A673 (cell line): ENCODE data around the gene APBB1IP. TPM values are rescaled to one million over a fixed set of nuclear protein-coding genes. Genes with fewer than 3 reads are reported as not detected.

Source experiments
- Bru-seq: library from RNA; stranded (reverse); fragments of 400-500 nt; gene quantifications from one replicate; lab custom pipeline; 2021; lab: Mats Ljungman, UMichigan
- BruChase-seq, 2 experiments: library from RNA; stranded (reverse); fragments of 400-500 nt; gene quantifications; one replicate each; lab custom pipeline; 2021; lab: Mats Ljungman, UMichigan
- BruUV-seq: library from RNA; stranded (reverse); fragments of 400-500 nt; replicated peaks from 2 replicates; lab custom pipeline; 2021; lab: Mats Ljungman, UMichigan
- CTCF ChIA-PET: fragments of 300-600 bp; sonication (Branson Sonifier 250); formaldehyde crosslinking; loops from one replicate; lab custom pipeline; 2022; ENCODE audit warnings: antibody characterized with exemption; lab: Charles Lee
- POLR2A ChIA-PET: fragments of 300-600 bp; sonication (Branson Sonifier 250); formaldehyde crosslinking; loops from one replicate; lab custom pipeline; 2022; ENCODE audit warnings: antibody characterized with exemption; ENCODE audit not compliant: low non-redundant PET; lab: Charles Lee
- DNase-seq: peaks from one replicate; pipeline ENCODE4 v3.0.0-alpha.2; 2015; ENCODE audit warnings: low spot score
- H3K27ac ChIP-seq: fragments of 200-600 bp; sonication (generic); 2 replicates; pipeline ENCODE4 v1.5.1; 2016; ENCODE audit warnings: mixed run types, low read depth, mild to moderate bottlenecking, mixed read lengths, antibody characterized with exemption, low read length; ENCODE audit not compliant: poor library complexity, severe bottlenecking
- H3K27me3 ChIP-seq: fragments of 200-600 bp; sonication (generic); replicated peaks from 2 replicates; pipeline ENCODE4 v1.6.1; 2017; ENCODE audit warnings: mixed run types, low read depth, mild to moderate bottlenecking, mixed read lengths, antibody characterized with exemption, low read length; ENCODE audit not compliant: insufficient read depth, poor library complexity
- H3K36me3 ChIP-seq: fragments of 200-600 bp; sonication (generic); 2 replicates; pipeline ENCODE4 v1.6.1; 2016; ENCODE audit warnings: mixed run types, mild to moderate bottlenecking, mixed read lengths, antibody characterized with exemption, low read length; ENCODE audit not compliant: insufficient read depth, poor library complexity, severe bottlenecking
- H3K4me1 ChIP-seq: fragments of 200-600 bp; sonication (generic); 2 replicates; pipeline ENCODE4 v1.6.1; 2017; ENCODE audit warnings: mixed run types, mild to moderate bottlenecking, mixed read lengths, antibody characterized with exemption, low read length; ENCODE audit not compliant: insufficient read depth, poor library complexity, severe bottlenecking
- H3K4me3 ChIP-seq: fragments of 200-600 bp; sonication (generic); 2 replicates; pipeline ENCODE4 v1.5.1; 2016; ENCODE audit warnings: low read depth, mixed run types, mild to moderate bottlenecking, mixed read lengths, low read length; ENCODE audit not compliant: poor library complexity, severe bottlenecking
- H3K9me3 ChIP-seq: fragments of 200-600 bp; sonication (generic); 2 replicates; pipeline ENCODE4 v1.6.1; 2016; ENCODE audit warnings: mixed run types, low read depth, mild to moderate bottlenecking, mixed read lengths, antibody characterized with exemption, low read length; ENCODE audit not compliant: poor library complexity, severe bottlenecking
- EZH2 ChIP-seq: fragments of 200-600 bp; sonication (generic); IDR thresholded peaks from 2 replicates; pipeline ENCODE4 v1.6.1; 2017; ENCODE audit warnings: borderline replicate concordance, low read depth, mild to moderate bottlenecking, mixed read lengths, antibody characterized with exemption, low read length; ENCODE audit not compliant: poor library complexity, severe bottlenecking
- intact Hi-C: fragments of 100-400 bp; cut with micrococcal nuclease; formaldehyde crosslinking; loops from one replicate; pipeline ENCODE4 v1.10.0; 2022; ENCODE audit not compliant: unreplicated experiment
- long read RNA-seq: library from polyadenylated mRNA; stranded (forward); transcript quantifications from one replicate; pipeline ENCODE4 v2.0.0, GENCODE V29; 2022
- total RNA-seq: library from RNA; stranded (reverse); gene quantifications from 2 replicates; pipeline ENCODE4 v1.2.3, GENCODE V29; 2021
- TF ChIP-seq, protein P1 (sequence below): fragments of 300-800, 200-600 bp; sonication (generic); conservative IDR thresholded peaks from 2 replicates; pipeline ENCODE4 v1.5.1; 2017; ENCODE audit warnings: low read depth, mild to moderate bottlenecking, antibody characterized with exemption, low read length, moderate library complexity, mixed read lengths

APBB1IP gene, protein sequence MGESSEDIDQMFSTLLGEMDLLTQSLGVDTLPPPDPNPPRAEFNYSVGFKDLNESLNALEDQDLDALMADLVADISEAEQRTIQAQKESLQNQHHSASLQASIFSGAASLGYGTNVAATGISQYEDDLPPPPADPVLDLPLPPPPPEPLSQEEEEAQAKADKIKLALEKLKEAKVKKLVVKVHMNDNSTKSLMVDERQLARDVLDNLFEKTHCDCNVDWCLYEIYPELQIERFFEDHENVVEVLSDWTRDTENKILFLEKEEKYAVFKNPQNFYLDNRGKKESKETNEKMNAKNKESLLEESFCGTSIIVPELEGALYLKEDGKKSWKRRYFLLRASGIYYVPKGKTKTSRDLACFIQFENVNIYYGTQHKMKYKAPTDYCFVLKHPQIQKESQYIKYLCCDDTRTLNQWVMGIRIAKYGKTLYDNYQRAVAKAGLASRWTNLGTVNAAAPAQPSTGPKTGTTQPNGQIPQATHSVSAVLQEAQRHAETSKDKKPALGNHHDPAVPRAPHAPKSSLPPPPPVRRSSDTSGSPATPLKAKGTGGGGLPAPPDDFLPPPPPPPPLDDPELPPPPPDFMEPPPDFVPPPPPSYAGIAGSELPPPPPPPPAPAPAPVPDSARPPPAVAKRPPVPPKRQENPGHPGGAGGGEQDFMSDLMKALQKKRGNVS
- total RNA-seq (not detected in 2 replicates), Bru-seq, nascent RNA (not detected), BruChase-seq, experiment 1, labeled RNA remaining after a 2-hour chase (percentile 0 among the genes with signal in this experiment), BruChase-seq, experiment 2, labeled RNA remaining after a 6-hour chase (percentile 0 among the genes with signal in this experiment)
- long read RNA-seq, result 0 reads

DNA sequence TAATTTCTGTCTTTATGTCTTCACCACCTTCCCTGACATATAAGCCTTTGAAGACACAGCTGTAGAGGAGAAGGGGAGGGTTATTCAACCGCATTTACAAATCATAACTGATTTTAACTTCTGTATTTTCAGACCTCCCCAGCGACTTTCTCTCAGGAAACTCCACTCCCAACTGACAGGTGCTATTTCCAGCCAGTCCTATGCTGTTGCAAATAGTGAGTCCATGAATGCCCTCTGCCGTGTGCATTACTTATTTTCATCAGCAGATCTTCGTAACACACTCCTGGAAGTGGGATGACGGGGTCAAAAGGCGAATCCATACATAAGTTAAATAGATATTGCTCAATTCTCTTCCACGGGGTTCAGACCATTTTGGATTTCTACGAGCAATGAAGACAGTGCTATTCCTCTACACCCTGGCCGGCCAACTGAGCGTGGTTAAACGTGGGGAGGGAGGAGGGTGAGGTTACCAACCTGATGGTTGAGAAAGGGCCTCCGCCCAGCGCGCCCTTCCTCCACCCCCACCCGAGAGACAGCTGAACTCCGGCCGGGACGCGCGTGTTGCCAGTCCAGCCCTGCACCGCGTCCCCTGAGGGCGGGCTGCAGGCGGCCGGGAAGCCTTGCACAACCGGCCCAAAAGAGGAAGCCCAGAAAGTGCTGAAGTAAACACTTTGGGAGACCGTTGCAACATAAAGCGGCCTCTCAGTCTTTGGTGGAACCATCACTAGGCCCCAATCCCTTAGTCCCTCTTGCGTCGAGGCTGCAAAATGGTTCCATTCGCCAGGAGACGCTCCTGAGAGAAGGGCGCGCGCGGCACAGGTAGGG is at the start of gene APBB1IP:
TSS of gene APBB1IP (plus strand) at position 705 of the 825 bp plus-strand sequence. CDS start 53,986 bp downstream, outside the sequence.
- no peak within 1 kb of the TSS for H3K27ac ChIP-seq
- H3K36me3 ChIP-seq, result no peaks in the 10 kb centered on the region
- no peaks in the 10 kb centered on the region for H3K9me3 ChIP-seq
- no TSS peak for BruUV-seq
- peaks cover 61% of the 10 kb centered on the region for H3K27me3 ChIP-seq
- POLR2A ChIA-PET, result no interaction called here
- CTCF ChIA-PET, result no interaction called here
- TF ChIP-seq EZH2, result no peak
- TF ChIP-seq, protein P1, sequence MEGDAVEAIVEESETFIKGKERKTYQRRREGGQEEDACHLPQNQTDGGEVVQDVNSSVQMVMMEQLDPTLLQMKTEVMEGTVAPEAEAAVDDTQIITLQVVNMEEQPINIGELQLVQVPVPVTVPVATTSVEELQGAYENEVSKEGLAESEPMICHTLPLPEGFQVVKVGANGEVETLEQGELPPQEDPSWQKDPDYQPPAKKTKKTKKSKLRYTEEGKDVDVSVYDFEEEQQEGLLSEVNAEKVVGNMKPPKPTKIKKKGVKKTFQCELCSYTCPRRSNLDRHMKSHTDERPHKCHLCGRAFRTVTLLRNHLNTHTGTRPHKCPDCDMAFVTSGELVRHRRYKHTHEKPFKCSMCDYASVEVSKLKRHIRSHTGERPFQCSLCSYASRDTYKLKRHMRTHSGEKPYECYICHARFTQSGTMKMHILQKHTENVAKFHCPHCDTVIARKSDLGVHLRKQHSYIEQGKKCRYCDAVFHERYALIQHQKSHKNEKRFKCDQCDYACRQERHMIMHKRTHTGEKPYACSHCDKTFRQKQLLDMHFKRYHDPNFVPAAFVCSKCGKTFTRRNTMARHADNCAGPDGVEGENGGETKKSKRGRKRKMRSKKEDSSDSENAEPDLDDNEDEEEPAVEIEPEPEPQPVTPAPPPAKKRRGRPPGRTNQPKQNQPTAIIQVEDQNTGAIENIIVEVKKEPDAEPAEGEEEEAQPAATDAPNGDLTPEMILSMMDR, result no peak
- DNase-seq, result no peak
- H3K4me3 ChIP-seq, result no peak within 1 kb of the TSS
- H3K4me1 ChIP-seq, result no peaks in the 10 kb centered on the region
- intact Hi-C loops, result no loop called here

DNA sequence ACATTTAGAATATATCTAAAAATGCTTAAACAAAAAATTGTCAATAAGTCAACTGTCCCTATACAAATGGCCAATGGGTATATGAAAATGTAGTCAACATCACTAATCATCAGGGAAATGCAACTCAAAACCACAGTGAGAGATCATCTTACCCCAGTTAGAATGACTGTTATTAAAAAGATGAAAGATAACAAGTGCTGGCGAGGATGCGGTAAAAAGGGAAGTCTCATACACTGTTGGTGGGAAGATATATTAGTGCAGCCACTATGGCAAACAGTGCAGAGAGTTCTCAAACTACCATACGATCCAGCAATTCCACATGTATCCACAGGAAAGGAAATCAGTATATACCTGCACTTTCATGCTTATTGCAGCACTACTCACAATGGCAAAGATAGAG is 48.6 kb upstream of the APBB1IP start:
- peaks cover 53% of the 10 kb centered on the region for H3K27me3 ChIP-seq
- no TSS peak for BruUV-seq
- no peaks in the 10 kb centered on the region for H3K9me3 ChIP-seq
- intact Hi-C loops, result no loop called here
- H3K27ac ChIP-seq, result no peak overlapping the region
- ChIA-PET POLR2A (no interaction called here), CTCF (no interaction called here)
- TF ChIP-seq, protein P1, result no peak
- TF ChIP-seq EZH2, result no peak
- no peak overlapping the region for H3K4me3 ChIP-seq
- no peak for DNase-seq
- no peaks in the 10 kb centered on the region for H3K36me3 ChIP-seq
- H3K4me1 ChIP-seq, result no peaks in the 10 kb centered on the region
